ENCODE results near the gene SCML1.
A peak's percentile ranks its signal among the peaks of the same experiment; 100 is the strongest.

SCML1 gene

GRCh38 chrX:17736856-17737709, at the start of gene SCML1:
Gene SCML1, plus strand, starts transcription at chrX:17737493. Its CDS starts 6,694 bp downstream, at chrX:17744187.
- peak; percentile 86 to 93 for DNase-seq

- no peak for DNase-seq
Measured at GRCh38 chrX:17687648-17688047, 49.6 kb upstream of the SCML1 start.

GRCh38 chrX:17689971-17690409, 47.3 kb upstream of the SCML1 start:
- DNase-seq: peak; percentile 5 to 48

DNA sequence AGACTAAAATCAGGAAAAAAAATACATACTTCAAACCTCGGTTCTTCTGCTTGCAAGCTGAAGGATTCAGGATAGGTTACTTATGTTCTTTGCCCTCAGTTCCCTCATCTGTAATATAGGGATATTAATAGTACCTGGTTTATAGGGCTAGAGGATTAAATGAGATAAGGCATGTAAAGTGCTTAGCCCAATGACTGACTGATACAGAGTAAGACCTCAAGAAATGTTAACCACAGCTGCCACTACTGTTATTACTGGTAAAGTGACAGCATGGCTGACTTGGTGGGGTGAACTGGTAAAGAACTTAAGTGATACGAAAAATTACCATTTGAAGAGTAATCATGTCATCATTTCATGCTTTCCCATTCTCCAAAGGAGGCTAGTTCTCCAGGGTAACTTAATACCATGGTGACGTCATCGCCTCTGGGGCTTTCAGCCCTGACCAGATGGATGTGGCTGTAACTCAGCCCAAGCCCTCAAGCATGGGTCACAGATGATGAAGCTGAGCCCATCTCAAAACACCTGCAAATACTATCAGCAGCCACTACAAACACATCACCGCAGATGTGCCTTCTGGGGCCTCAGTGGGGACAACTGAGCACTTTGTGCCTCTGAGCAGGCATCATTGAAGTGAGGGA, 44.5 kb upstream of the SCML1 start:
- DNase-seq: no peak

- peak in 1 of 2 donors; percentile 4 for DNase-seq
Measured at GRCh38 chrX:17697191-17697590, 40.1 kb upstream of the SCML1 start.

- no peak for DNase-seq
Measured at GRCh38 chrX:17700976-17701375, 36.3 kb upstream of the SCML1 start.

- no peak for DNase-seq
Measured at GRCh38 chrX:17703201-17703600, 34.1 kb upstream of the SCML1 start.

DNA sequence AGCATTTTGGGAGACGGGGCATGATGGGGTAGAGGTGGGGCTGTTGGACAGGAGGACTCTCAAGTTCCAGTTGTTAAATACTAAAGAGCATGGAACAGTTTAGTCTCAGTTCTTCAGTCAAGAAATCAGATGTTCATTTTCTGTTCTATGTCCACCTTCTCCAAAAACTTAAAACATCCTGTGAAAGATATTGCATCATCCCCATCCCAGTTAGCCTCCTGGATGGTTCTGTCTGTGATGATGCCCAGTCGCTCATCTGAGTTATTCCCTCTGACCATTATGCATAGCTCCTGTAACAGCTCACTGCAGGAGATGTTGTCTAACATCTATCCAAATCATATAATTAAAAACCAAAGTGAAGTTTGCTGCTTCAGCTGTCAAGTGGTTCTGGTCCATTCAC, 32.1 kb upstream of the SCML1 start:
- no peak for DNase-seq

GRCh38 chrX:17706676-17707075, 30.6 kb upstream of the SCML1 start:
- no peak for DNase-seq

DNA sequence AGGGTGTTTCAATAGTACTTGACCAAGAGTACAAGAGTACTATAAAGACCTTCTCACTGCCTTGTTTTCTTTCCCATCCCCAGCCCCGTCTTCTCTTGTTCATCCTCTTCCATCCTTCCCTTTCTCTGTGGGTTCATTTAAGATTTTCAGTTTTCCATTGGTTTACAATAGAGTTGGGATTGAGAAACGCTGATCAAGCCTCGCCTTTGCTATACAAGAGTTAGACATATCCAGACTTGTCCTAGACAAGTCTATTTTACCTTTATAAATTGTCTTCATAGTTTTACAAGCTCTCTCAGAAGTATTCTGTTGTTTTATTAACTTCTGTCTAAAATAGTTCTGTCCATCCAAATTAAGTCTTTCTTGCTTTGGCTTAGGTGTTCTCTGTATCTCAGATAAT, 29.6 kb upstream of the SCML1 start:
- no peak for DNase-seq

DNA sequence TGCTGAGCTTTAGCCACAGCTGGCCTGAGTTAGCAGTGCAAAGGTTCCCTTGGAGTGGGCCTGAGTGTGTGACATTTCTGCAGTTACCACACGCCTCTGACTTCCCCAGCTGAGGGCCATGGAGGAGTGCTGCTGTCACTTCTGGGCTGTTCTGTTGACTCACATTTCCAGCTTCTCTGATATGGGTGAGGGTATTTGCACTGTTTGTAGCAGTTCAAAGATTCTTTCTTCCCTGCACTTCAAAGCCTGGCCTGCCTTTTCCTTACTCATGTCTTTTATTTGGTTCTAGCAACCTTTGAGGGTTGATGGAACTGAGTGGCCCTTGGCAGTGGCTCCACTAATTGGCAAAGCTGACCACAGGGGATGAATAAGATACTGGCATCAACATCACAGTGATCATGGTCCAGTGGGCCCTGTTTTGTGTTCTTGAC, 26.4 kb upstream of the SCML1 start:
- DNase-seq: no peak

GRCh38 chrX:17713288-17713687, 24.0 kb upstream of the SCML1 start:
- DNase-seq: no peak

DNA sequence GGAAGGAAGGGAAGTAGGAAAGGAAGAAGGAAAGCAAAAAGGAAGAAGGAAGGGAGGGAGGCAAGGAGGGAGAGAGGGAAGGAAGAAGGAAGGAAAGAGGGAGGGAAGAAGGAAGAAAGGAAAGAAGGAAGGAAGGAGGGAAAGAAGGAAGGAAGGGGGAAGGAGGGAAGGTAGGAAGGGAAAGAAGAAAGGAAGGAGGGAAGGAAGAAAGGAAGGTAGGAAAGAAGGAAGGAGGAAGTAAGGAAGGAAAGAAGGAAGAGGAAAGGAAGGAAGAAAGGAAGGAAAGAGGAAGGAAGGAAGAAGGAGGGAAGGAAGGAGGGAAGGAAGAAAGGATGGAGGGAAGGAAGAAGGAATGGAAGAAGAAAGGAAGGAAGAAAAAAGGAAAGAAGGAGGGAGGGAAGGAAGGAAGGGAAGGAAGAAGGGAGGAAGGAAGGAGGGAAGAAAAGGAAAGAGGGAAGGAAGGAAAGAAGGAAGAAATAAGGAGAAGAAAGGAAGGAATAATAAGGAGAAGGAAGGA, 18.6 kb upstream of the SCML1 start:
- no peak for DNase-seq

GRCh38 chrX:17719711-17720110, 17.6 kb upstream of the SCML1 start:
- DNase-seq: no peak

GRCh38 chrX:17721715-17722114, 15.6 kb upstream of the SCML1 start:
- DNase-seq: no peak

DNA sequence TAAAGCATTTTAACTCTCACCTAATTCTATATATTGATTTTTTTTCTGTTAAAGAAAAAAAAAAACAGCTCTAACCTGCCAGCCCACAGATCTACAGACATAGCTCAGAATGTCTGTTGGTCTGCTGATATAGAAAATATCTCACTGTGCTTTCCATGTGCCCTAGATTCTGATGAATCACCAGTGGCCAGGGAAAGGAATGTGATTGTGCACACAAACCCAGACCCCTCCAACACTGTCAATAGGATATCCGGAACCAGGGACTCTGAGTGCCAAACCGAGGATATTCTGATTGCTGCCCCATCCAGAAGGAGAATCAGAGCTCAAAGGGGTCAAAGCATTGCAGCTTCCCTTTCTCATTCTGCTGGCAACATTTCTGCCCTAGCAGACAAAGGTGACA, 12.1 kb upstream of the SCML1 start:
- no peak for DNase-seq

GRCh38 chrX:17732138-17732783, 5.0 kb upstream of the SCML1 start:
- no peak for DNase-seq

DNA sequence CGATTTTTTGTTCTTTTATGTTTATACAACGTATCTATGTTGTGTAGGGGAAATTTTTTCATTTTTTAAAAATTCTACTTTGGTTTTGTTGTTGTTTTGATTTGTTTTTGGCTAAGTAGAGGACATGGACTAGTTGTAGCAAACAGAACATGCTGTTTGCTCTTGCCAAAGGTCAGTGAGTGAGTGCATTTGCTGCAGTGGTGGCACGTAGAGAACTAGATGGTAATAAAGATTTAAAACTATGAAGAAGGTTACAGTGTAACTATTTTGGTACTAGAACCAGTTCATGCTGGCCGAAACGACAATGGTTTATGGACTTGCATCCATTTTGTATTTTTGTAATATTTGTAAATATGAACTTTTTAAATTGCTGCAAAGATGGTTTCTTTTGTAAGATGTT, 1.9 kb upstream of the SCML1 start:
- DNase-seq: no peak

DNA sequence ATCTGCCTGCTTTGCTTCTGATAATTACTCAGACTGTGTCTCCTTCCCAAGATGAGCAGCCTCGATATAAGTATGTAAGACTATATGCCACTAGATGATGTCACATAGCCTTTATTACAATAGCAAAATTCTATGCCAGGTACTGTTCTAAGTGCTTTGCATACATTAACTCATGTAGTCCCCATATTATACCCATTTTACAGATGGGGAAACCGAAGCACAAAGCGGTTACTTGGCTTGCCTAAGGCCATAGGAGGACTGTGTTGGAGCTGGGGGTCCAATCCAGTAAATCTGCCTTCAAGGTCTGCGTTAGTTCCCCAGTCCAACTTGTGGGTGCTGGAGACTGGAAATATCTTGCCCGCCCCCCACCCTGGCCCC, 826 bp upstream of the SCML1 start:
- DNase-seq: no peak

- no peak for DNase-seq
Measured at GRCh38 chrX:17737710-17737985, 355 bp downstream of the SCML1 start.

- DNase-seq: peak; percentile 51 to 74
Measured at GRCh38 chrX:17737986-17738713, 857 bp downstream of the SCML1 start.

- peak in 1 of 2 donors; percentile 7 for DNase-seq
Measured at GRCh38 chrX:17738737-17739535, 1.6 kb downstream of the SCML1 start.

All from CD4-positive, alpha-beta T cell treated with Interferon alpha-2 for 1 hour (primary cell).